Stimulated activated CD8-positive, alpha-beta memory T cell treated with anti-CD3 and anti-CD28 coated beads, Interleukin-7, amount 100 ng/mL, for 24 hours (primary cell): Measurements from ENCODE around the gene MT1M.
"Not testable (repeated sequence)": the region's sequence is repeated elsewhere in the genome, so short reads cannot be mapped to it uniquely, and the experiment has no call there.

ENCODE experiments used
- DNase-seq: peaks from one replicate; pipeline ENCODE4 v3.0.0-alpha.2; 2020; ENCODE audit warnings: low read depth

MT1M gene

GRCh38 chr16:56632156-56632847 is at the start of gene MT1M:
TSS of gene MT1M (plus strand) at chr16:56632659. CDS start at chr16:56632732, 73 bp downstream.
- no peak for DNase-seq

GRCh38 chr16:56582911-56583310 is 49.5 kb upstream of the MT1M start:
- DNase-seq, result not testable (repeated sequence)

- DNase-seq, result no peak
Observed at GRCh38 chr16:56583351-56584168, 48.9 kb upstream of the MT1M start.

- no peak for DNase-seq
Observed at GRCh38 chr16:56584276-56584675, 48.2 kb upstream of the MT1M start.

GRCh38 chr16:56588781-56589140 is 43.7 kb upstream of the MT1M start:
- DNase-seq, result no peak

- no peak for DNase-seq
Observed at GRCh38 chr16:56589141-56590039, 43.1 kb upstream of the MT1M start, which contains the start of gene MT3. TSS of gene MT3 (plus strand) at chr16:56589528. CDS start at chr16:56589591, 63 bp downstream.

GRCh38 chr16:56591377-56592060 is 40.9 kb upstream of the MT1M start:
- no peak for DNase-seq

GRCh38 chr16:56593573-56594291 is 38.7 kb upstream of the MT1M start:
- DNase-seq, result no peak

- no peak for DNase-seq
Observed at GRCh38 chr16:56594292-56594619, 38.2 kb upstream of the MT1M start.

GRCh38 chr16:56600398-56600999 is 32.0 kb upstream of the MT1M start:
- DNase-seq, result no peak

- no peak for DNase-seq
Observed at GRCh38 chr16:56601325-56601724, 31.1 kb upstream of the MT1M start.

- DNase-seq, result no peak
Observed at GRCh38 chr16:56603589-56603988, 28.9 kb upstream of the MT1M start.

- no peak for DNase-seq
Observed at GRCh38 chr16:56604966-56605365, 27.5 kb upstream of the MT1M start.

GRCh38 chr16:56605475-56605874 is 27.0 kb upstream of the MT1M start:
- no peak for DNase-seq

GRCh38 chr16:56606071-56606475 is 26.4 kb upstream of the MT1M start:
- no peak for DNase-seq

- DNase-seq, result no peak
Observed at GRCh38 chr16:56606476-56607108, 25.9 kb upstream of the MT1M start.

- no peak for DNase-seq
Observed at GRCh38 chr16:56607109-56607618, 25.3 kb upstream of the MT1M start.

- DNase-seq, result no peak
Observed at GRCh38 chr16:56607675-56608042, 24.8 kb upstream of the MT1M start.

GRCh38 chr16:56608043-56608875 is 24.2 kb upstream of the MT1M start, which contains the start of gene MT2A:
TSS of gene MT2A (plus strand) at chr16:56608584. CDS start at chr16:56608656, 72 bp downstream.
- DNase-seq, result peak; percentile 76
